GM12865 (cell line): ENCODE results near the gene CCDC102B.

ENCODE experiments used
- DNase-seq: peaks from one replicate; pipeline ENCODE4 v3.0.0; 2010; ENCODE audit warnings: low read depth
- H3K4me3 ChIP-seq: 2 replicates; pipeline ENCODE4 v1.5.1; 2011; ENCODE audit warnings: mild to moderate bottlenecking, low read depth, low read length, control low read depth
- CTCF ChIP-seq: IDR thresholded peaks from 2 replicates; pipeline ENCODE4 v1.5.1; 2011; ENCODE audit warnings: low read length, control low read depth, low read depth, inconsistent platforms; ENCODE audit not compliant: insufficient read depth; ENCODE audit errors: missing control alignments

Gene CCDC102B

DNA sequence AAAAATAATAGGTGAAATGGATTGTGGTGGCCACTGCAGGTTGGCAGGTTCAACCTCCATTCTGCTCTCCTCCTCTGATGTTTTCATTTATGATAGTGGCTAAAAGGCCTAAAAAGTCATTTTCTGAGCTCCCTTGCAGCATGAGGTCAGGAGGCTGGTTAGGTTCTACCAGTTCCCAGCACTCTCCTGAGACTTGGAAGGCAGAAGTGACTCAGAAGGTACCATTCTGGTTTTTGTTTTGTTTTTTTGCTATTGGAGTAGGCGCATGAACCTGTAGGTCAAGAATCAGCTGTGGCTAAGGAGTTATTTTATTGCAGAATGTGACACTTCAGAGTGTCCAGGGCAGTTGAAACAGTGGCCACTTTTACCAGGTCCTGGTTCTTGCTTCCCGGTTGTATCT lies 181.9 kb downstream of the CCDC102B start:
- no peak for DNase-seq
- H3K4me3 ChIP-seq = no peak overlapping the region
- TF ChIP-seq CTCF = no peak

- TF ChIP-seq CTCF = no peak
- H3K4me3 ChIP-seq = no peak overlapping the region
- DNase-seq = no peak
Measured at GRCh38 chr18:68983126-68983525, 185.2 kb downstream of the CCDC102B start.

DNA sequence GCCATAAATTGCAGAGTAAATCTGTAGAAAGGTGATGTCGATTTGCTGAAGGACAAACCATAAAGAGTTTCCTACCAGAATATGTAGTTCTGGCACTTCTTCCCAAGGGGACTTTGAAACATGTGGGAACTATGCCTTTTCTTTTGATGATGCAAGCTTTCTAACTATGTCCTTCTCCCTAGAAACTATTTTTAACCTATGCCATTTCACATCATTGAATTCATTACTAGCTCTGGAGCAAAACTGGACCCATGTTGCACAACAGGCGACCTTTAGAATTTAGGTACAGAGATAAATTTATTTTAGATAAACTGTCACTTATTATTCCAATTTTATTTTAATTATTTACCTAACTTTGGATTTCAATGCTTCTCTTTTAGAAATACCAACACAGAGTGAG lies 186.5 kb downstream of the CCDC102B start:
- no peak for TF ChIP-seq CTCF

DNA sequence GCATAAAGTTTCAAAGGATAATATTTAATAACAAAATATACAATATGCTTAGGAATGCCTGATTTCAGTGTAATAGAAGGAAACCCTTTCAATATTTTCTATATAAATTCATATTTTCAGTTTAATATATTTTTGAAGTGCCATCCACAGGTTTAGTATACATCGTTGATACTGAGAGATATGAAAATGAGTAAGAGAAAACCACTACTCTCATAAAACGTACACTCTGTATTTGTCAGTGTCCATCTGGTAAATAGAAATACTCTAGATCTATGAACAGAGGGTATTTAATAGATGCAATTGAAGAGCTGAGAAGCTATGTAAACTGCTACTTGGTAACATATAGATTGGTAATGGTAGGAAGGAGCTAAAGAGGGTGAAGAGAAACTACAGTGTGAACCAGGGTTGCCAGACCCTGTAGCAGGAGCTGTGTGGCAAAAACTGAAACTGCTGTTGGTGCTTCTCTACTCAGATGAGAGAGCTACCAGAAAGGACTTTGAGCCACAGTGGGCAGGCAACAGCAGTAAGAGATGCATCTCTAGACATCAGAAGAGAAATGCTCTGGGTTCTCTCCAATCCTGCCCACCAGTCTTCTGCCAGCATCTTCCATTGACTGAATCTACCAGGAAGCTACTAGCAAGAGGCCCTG lies 187.4 kb downstream of the CCDC102B start:
- peak; percentile 38 for DNase-seq
- no peak for TF ChIP-seq CTCF
- H3K4me3 ChIP-seq = no peak overlapping the region

More for the DNA sequence above, 186.5 kb downstream of the CCDC102B start:
- no peak overlapping the region for H3K4me3 ChIP-seq
- no peak for DNase-seq

DNA sequence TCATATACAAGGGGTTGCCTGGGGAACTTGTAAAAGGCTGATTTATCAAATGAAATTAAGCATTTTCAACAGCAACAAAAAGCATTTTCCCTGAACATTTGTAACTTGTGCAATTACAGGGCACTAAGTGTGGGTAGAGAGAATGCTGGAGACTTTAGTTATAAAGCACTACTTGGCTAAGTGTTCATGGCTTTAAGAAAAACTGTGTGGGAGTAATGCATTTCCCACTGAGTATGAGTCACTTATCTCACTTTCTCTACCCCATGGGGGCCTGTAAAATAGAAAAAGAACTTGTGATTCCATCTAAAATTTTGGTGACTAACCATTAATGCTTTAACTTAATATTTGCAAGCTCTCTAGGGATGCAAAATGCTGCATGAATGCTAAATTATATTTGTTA lies 193.4 kb downstream of the CCDC102B start:
- TF ChIP-seq CTCF = no peak
- no peak overlapping the region for H3K4me3 ChIP-seq
- no peak for DNase-seq

- no peak overlapping the region for H3K4me3 ChIP-seq
- DNase-seq = peak; percentile 62
- TF ChIP-seq CTCF = no peak
Measured at GRCh38 chr18:68992719-68993482, 195.0 kb downstream of the CCDC102B start.
